HG03039 (cell line): ENCODE results near the gene DHX58.
A peak's percentile ranks its signal among the peaks of the same experiment; 100 is the strongest.
"Not testable (repeated sequence)": the region's sequence is repeated elsewhere in the genome, so short reads cannot be mapped to it uniquely, and the experiment has no call there.

ENCODE experiments used
- ATAC-seq: cut with Tn5 transposase; IDR thresholded peaks from one replicate; pipeline ENCODE4 v1.9.1; 2021; ENCODE audit warnings: mild to moderate bottlenecking, moderate library complexity; ENCODE audit not compliant: unreplicated experiment

The DHX58 gene

GRCh38 chr17:42112552-42113176, at the start of gene DHX58:
Gene DHX58 (minus strand): TSS chr17:42112714. CDS start chr17:42111892, 822 bp downstream.
- peak; percentile 38 for ATAC-seq

- no peak for ATAC-seq
Observed at GRCh38 chr17:42160531-42160910, 48.0 kb upstream of the DHX58 start.

GRCh38 chr17:42159796-42160530, 47.4 kb upstream of the DHX58 start:
- no peak for ATAC-seq

GRCh38 chr17:42155614-42156045, 43.1 kb upstream of the DHX58 start:
- no peak for ATAC-seq

GRCh38 chr17:42153919-42154742, 41.6 kb upstream of the DHX58 start:
- ATAC-seq, result no peak

GRCh38 chr17:42146911-42147607, 34.5 kb upstream of the DHX58 start:
- ATAC-seq, result no peak

- ATAC-seq, result not testable (repeated sequence)
Observed at GRCh38 chr17:42143138-42143537, 30.6 kb upstream of the DHX58 start.

- no peak for ATAC-seq
Observed at GRCh38 chr17:42142371-42142896, 29.9 kb upstream of the DHX58 start.

- ATAC-seq, result no peak
Observed at GRCh38 chr17:42141382-42141781, 28.9 kb upstream of the DHX58 start.

GRCh38 chr17:42140690-42141089, 28.2 kb upstream of the DHX58 start:
- ATAC-seq, result not testable (repeated sequence)

- ATAC-seq, result no peak
Observed at GRCh38 chr17:42138749-42139492, 26.4 kb upstream of the DHX58 start.

- ATAC-seq, result no peak
Observed at GRCh38 chr17:42136654-42137051, 24.1 kb upstream of the DHX58 start.

- no peak for ATAC-seq
Observed at GRCh38 chr17:42135664-42136653, 23.4 kb upstream of the DHX58 start.

GRCh38 chr17:42135151-42135550, 22.6 kb upstream of the DHX58 start:
- no peak for ATAC-seq

- no peak for ATAC-seq
Observed at GRCh38 chr17:42133461-42134041, 21.0 kb upstream of the DHX58 start.

- ATAC-seq, result no peak
Observed at GRCh38 chr17:42132941-42133340, 20.4 kb upstream of the DHX58 start.

GRCh38 chr17:42131981-42132432, 19.5 kb upstream of the DHX58 start:
- ATAC-seq, result no peak

GRCh38 chr17:42131232-42131631, 18.7 kb upstream of the DHX58 start:
- no peak for ATAC-seq
